CD4-positive, alpha-beta T cell treated with Interleukin-12 subunit alpha and Interleukin-12 subunit beta, for 1 hour (primary cell): ENCODE data around the gene CAP1.
A peak's percentile ranks its signal among the peaks of the same experiment; 100 is the strongest.

Source experiments
- DNase-seq: peaks from one replicate; pipeline ENCODE4 v3.0.0-alpha.2; 2020

Gene CAP1

GRCh38 chr1:40059338-40059959, 18.9 kb downstream of the CAP1 start:
- DNase-seq, result peak; percentile 52

GRCh38 chr1:40059960-40060750, 19.6 kb downstream of the CAP1 start:
- no peak for DNase-seq

GRCh38 chr1:40064797-40065499, 24.4 kb downstream of the CAP1 start:
- no peak for DNase-seq

- DNase-seq, result no peak
These were observed 26.5 kb downstream of the CAP1 start for GRCh38 chr1:40067023-40067422.

- no peak for DNase-seq
These were observed 27.3 kb downstream of the CAP1 start for GRCh38 chr1:40067851-40068250.

- no peak for DNase-seq
These were observed 31.6 kb downstream of the CAP1 start for GRCh38 chr1:40072142-40072541.

GRCh38 chr1:40073062-40073461, 32.5 kb downstream of the CAP1 start:
- no peak for DNase-seq

- DNase-seq, result no peak
These were observed 34.7 kb downstream of the CAP1 start for GRCh38 chr1:40075266-40075665.

- no peak for DNase-seq
These were observed 36.4 kb downstream of the CAP1 start for GRCh38 chr1:40076895-40077312.

GRCh38 chr1:40078512-40079333, 38.2 kb downstream of the CAP1 start:
- DNase-seq, result peak; percentile 72

GRCh38 chr1:40079774-40080400, 39.4 kb downstream of the CAP1 start:
- DNase-seq, result no peak

GRCh38 chr1:40081871-40082270, 41.3 kb downstream of the CAP1 start:
- DNase-seq, result no peak

- DNase-seq, result peak; percentile 46
These were observed 44.2 kb downstream of the CAP1 start for GRCh38 chr1:40084750-40085149.

- DNase-seq, result no peak
These were observed 50.3 kb downstream of the CAP1 start for GRCh38 chr1:40090652-40091355.

GRCh38 chr1:40092241-40092640, 51.7 kb downstream of the CAP1 start:
- no peak for DNase-seq

- DNase-seq, result no peak
These were observed 52.4 kb downstream of the CAP1 start for GRCh38 chr1:40092706-40093639.

- DNase-seq, result no peak
These were observed 54.1 kb downstream of the CAP1 start for GRCh38 chr1:40094466-40095110.

- DNase-seq, result no peak
These were observed 55.3 kb downstream of the CAP1 start for GRCh38 chr1:40095806-40096205.

- no peak for DNase-seq
These were observed 56.1 kb downstream of the CAP1 start for GRCh38 chr1:40096646-40096976.
